SK-N-SH (cell line): ENCODE results near the gene CIC. TPM values are rescaled to one million over a fixed set of nuclear protein-coding genes. Genes with fewer than 3 reads are reported as not detected.

Experiments used
- CTCF ChIA-PET: fragments of 300-600, 350-600 bp; formaldehyde crosslinking; extraction: SDS; loops from one replicate; lab custom pipeline; 2021; lab: Yijun Ruan, JAX
- POLR2A ChIA-PET: fragments of 350-600 bp; sonication (Branson Sonifier 250); formaldehyde crosslinking; extraction: SDS; loops from one replicate; lab custom pipeline; 2020; ENCODE audit warnings: antibody characterized with exemption, inconsistent platforms; lab: Yijun Ruan, JAX
- DNase-seq: peaks from one replicate; pipeline ENCODE4 v3.0.0; 2012
- H2AFZ ChIP-seq: fragments of 200-600 bp; sonication (generic); 2 replicates; pipeline ENCODE4 v1.8.1; 2016; ENCODE audit warnings: antibody characterized with exemption, mild to moderate bottlenecking, low read depth
- H3F3A ChIP-seq: fragments of 200-600 bp; sonication (generic); replicated peaks from 2 replicates; pipeline ENCODE3; 2016; ENCODE audit warnings: antibody characterized with exemption, mild to moderate bottlenecking; ENCODE audit not compliant: insufficient read depth
- H3K27ac ChIP-seq, 2 experiments: fragments of 200-500 bp in 1 of 2; fragments of 200-600 bp in 1 of 2; sonication (Bioruptor generic) in 1 of 2; sonication (generic), shearing (Covaris generic) in 1 of 2; 2 replicates each; pipeline versions ENCODE4 v1.5.1 to v1.6.1; 2014 to 2016; ENCODE audit warnings: low read depth in 2 of 2, inconsistent platforms in 1 of 2, low read length in 1 of 2, mild to moderate bottlenecking in 1 of 2, mixed read lengths in 1 of 2
- H3K27me3 ChIP-seq: fragments of 200-600 bp; sonication (generic), shearing (Covaris generic); 2 replicates; pipeline ENCODE4 v1.6.1; 2016; ENCODE audit warnings: mixed run types; ENCODE audit not compliant: insufficient read depth
- H3K36me3 ChIP-seq, 2 experiments: fragments of 200-500 bp in 1 of 2; fragments of 200-600 bp in 1 of 2; sonication (Bioruptor generic) in 1 of 2; sonication (generic) in 1 of 2; replicated peaks in 1 of 2; 2 replicates each; pipeline versions ENCODE3 to v1.5.1; 2014 to 2016; ENCODE audit warnings: low read length in 1 of 2, mild to moderate bottlenecking in 1 of 2; ENCODE audit not compliant: insufficient read depth in 2 of 2, control insufficient read depth in 1 of 2
- H3K4me1 ChIP-seq, 2 experiments: fragments of 200-500 bp in 1 of 2; fragments of 200-600 bp in 1 of 2; sonication (Bioruptor generic) in 1 of 2; sonication (generic), shearing (Covaris generic) in 1 of 2; 2 replicates each; pipeline versions ENCODE4 v1.5.1 to v1.6.1; 2014 to 2016; ENCODE audit warnings: low read depth in 1 of 2, low read length in 1 of 2, mixed run types in 1 of 2; ENCODE audit not compliant: insufficient read depth in 2 of 2, control insufficient read depth in 1 of 2
- H3K4me2 ChIP-seq: fragments of 200-600 bp; sonication (generic), shearing (Covaris generic); 2 replicates; pipeline ENCODE4 v1.6.1; 2017; ENCODE audit warnings: mixed run types
- H3K4me3 ChIP-seq, 2 experiments: fragments of 200-500 bp in 1 of 2; fragments of 200-600 bp in 1 of 2; sonication (Bioruptor generic) in 1 of 2; sonication (generic), shearing (Covaris generic) in 1 of 2; 2 replicates each; pipeline versions ENCODE4 v1.5.1 to v1.8.1; 2014 to 2016; ENCODE audit warnings: low read depth in 2 of 2, inconsistent platforms in 1 of 2, low read length in 1 of 2, mild to moderate bottlenecking in 1 of 2, mixed read lengths in 1 of 2, moderate library complexity in 1 of 2
- H3K79me2 ChIP-seq: fragments of 200-600 bp; sonication (generic); 2 replicates; pipeline ENCODE4 v1.8.1; 2017; ENCODE audit warnings: mild to moderate bottlenecking; ENCODE audit not compliant: insufficient read depth
- H3K9ac ChIP-seq: fragments of 200-600 bp; sonication (generic); 2 replicates; pipeline ENCODE4 v1.6.1; 2017; ENCODE audit warnings: mixed run types
- H3K9me2 ChIP-seq: fragments of 200-600 bp; sonication (generic); 2 replicates; pipeline ENCODE4 v1.6.1; 2017; ENCODE audit warnings: mixed run types
- H3K9me3 ChIP-seq: fragments of 200-600 bp; sonication (generic); 2 replicates; pipeline ENCODE4 v1.6.1; 2017; ENCODE audit warnings: mixed run types, mild to moderate bottlenecking, moderate library complexity
- H4K20me1 ChIP-seq: fragments of 200-600 bp; sonication (generic); 2 replicates; pipeline ENCODE4 v1.6.1; 2017; ENCODE audit warnings: mild to moderate bottlenecking, mixed run types; ENCODE audit not compliant: insufficient read depth
- CHD2 ChIP-seq: fragments of 150-350 bp; IDR thresholded peaks from 2 replicates; pipeline ENCODE4 v1.6.1; 2018; ENCODE audit warnings: low read length; ENCODE audit not compliant: partially characterized antibody
- FOXJ3 ChIP-seq: sonication (generic); formaldehyde crosslinking; IDR thresholded peaks from 2 replicates; pipeline ENCODE4 v1.5.1; 2020; ENCODE audit warnings: mild to moderate bottlenecking, missing genetic modification reagents
- IRF3 ChIP-seq: fragments of 150-350 bp; IDR thresholded peaks from 2 replicates; pipeline ENCODE4 v1.6.1; 2016; ENCODE audit warnings: mild to moderate bottlenecking, low read depth, low read length
- PBX3 ChIP-seq: IDR thresholded peaks from 2 replicates; pipeline ENCODE4; 2012
- RAD21 ChIP-seq: IDR thresholded peaks from 2 replicates; pipeline ENCODE4 v1.6.1; 2012; ENCODE audit warnings: mild to moderate bottlenecking, low read length
- RCOR1 ChIP-seq: fragments of 150-350 bp; IDR thresholded peaks from 2 replicates; pipeline ENCODE4 v1.6.1; 2017; ENCODE audit warnings: antibody characterized with exemption, low read length
- SIN3A ChIP-seq: IDR thresholded peaks from 2 replicates; pipeline ENCODE4 v1.6.1; 2012; ENCODE audit warnings: low read depth, mild to moderate bottlenecking, low read length, moderate library complexity, borderline replicate concordance
- WGBS: methylation state at CpG from one replicate; pipeline ENCODE4 v1.1.6; 2017; ENCODE audit warnings: low lambda C conversion rate; 5-methylcytosine and 5-hydroxymethylcytosine counted together
- polyA plus RNA-seq, 3 experiments: library from polyadenylated mRNA; depleted of rRNA; stranded (reverse); fragments of >200 nt; gene quantifications; 2 replicates each; pipeline ENCODE4 v1.2.3, GENCODE V29; 2012

The CIC gene
- polyA plus RNA-seq, 1 of the 3 experiments (the other 2 are of a cell fraction), result 16.9 TPM

GRCh38 chr19:42235181-42235580 lies 33.9 kb upstream of the CIC start:
- Histone ChIP-seq H4K20me1 (peaks cover 11% of the 10 kb centered on the region; the same call in 1 of the 2 replicates), H3K4me2 (no peak overlapping the region), H3K9ac (no peak overlapping the region), H3K27ac (no peak overlapping the region), H3K79me2 (peaks cover 50% of the 10 kb centered on the region), H3K9me3 (no peaks in the 10 kb centered on the region), H2AFZ (no peak overlapping the region), H3K27me3 (no peaks in the 10 kb centered on the region), H3K4me3 (no peak overlapping the region), H3K4me1 (peaks cover 0 to 2% of the 10 kb centered on the region in 2 experiments; a peak in 1 of 4 replicates), H3K9me2 (no peaks in the 10 kb centered on the region), H3K36me3 (peaks cover 33 to 68% of the 10 kb centered on the region in 2 experiments), H3F3A (peaks cover 11% of the 10 kb centered on the region)
- DNase-seq, result no peak
- ChIA-PET POLR2A (no interaction called here), CTCF (interaction anchor here (1.0 to 1.5 kb wide), 2 partner anchors 14 to 127 kb away, joined by 3 to 4 read pairs; no protein-coding TSS in a partner anchor)
- WGBS, result 85% methylated on average over 5 of the region's 5 CpGs
- no peak for TF ChIP-seq IRF3
- TF ChIP-seq PBX3, result no peak
- no peak for TF ChIP-seq SIN3A
- TF ChIP-seq FOXJ3 (CRISPR knock-in tag), result no peak
- TF ChIP-seq CHD2, result no peak
- no peak for TF ChIP-seq RAD21
- TF ChIP-seq RCOR1, result no peak

GRCh38 chr19:42239544-42240220 lies 29.4 kb upstream of the CIC start:
- no peak overlapping the region for H3K9ac ChIP-seq
- TF ChIP-seq RAD21, result no peak
- TF ChIP-seq, all 33 proteins: peak for 0
- Histone ChIP-seq H3K4me3 (no peak overlapping the region; a peak in 1 of 4 replicates), H3K9me3 (no peaks in the 10 kb centered on the region), H3K4me1 (peaks cover 6 to 14% of the 10 kb centered on the region in 2 experiments; a peak in 2 of 4 replicates), H2AFZ (no peak overlapping the region), H3K79me2 (peaks cover 73% of the 10 kb centered on the region), H3K27me3 (no peaks in the 10 kb centered on the region), H4K20me1 (no peaks in the 10 kb centered on the region), H3K27ac (no peak overlapping the region), H3F3A (peaks cover 13% of the 10 kb centered on the region), H3K9me2 (no peaks in the 10 kb centered on the region), H3K36me3 (peaks cover 11 to 34% of the 10 kb centered on the region in 2 experiments), H3K4me2 (no peak overlapping the region)
- 90% methylated on average over 8 of the region's 10 CpGs for WGBS
- DNase-seq, result no peak
- POLR2A ChIA-PET, result interaction anchor here (1.1 kb wide), 1 partner anchor 19 kb away, joined by 3 read pairs; no protein-coding TSS in a partner anchor
- CTCF ChIA-PET, result interaction anchor here (0.9 to 14.8 kb wide), 8 partner anchors 23 to 158 kb away, joined by 3 to 205 read pairs (median 4); partner anchors contain the start of gene POU2F2
